Spleen (tissue), 7 donors: ENCODE data around the gene LGI4.

Source experiments
- CTCF ChIP-seq, 11 experiments: fragments of 200-600 bp in 7 of 11; fragments of 450-650 bp in 4 of 11; sonication (generic) in 4 of 11; IDR thresholded peaks in 8 of 11; conservative IDR thresholded peaks in 3 of 11; 1 replicate in 7 of 11; 2 replicates in 4 of 11; pipeline versions ENCODE4 v1.4.0 to v1.8.0; 2016 to 2021; ENCODE audit warnings: antibody characterized with exemption in 11 of 11, inconsistent platforms in 4 of 11, mild to moderate bottlenecking in 1 of 11
- POLR2AphosphoS5 ChIP-seq, 3 donors: sonication (generic); formaldehyde crosslinking; IDR thresholded peaks; one replicate each; pipeline ENCODE4 v1.5.1; 2017; ENCODE audit warnings: antibody characterized with exemption in 3 of 3
- donor health status: DM: no; HTN: no; CAD: no; lungs with moderate emphysema.
- donor health status: DM: no; HTN: no; CAD: no.
- donor health status: DM: no; HTN: no; CAD: no.

DNA sequence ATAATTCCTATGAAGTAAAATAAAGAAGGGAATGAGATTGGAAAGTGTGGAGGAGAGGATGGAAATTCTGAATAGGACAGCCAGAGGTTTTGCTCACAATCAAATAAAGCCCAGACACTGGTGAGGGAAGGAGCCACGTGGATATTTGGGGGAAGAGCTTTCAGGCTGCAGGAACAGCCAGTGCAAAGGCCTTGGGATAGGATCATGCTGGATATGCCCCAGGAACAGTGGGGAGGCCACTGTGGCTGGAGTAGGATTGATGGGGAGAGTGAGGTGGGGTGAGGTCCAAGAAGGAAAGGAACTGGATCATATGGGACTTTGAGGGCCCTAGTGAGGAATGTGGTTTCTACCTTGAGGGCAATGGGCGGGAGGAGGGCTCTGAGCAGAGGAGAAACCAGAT is 15.6 kb upstream of the LGI4 start:
- TF ChIP-seq CTCF (IDR thresholded peaks at IDR 0.05 in 8 of 11, conservative IDR thresholded peaks at IDR 0.05 in 3 of 11) (no peak), POLR2AphosphoS5 (IDR thresholded peaks at IDR 0.05) (no peak)
